HG03439 (cell line): ENCODE measurements around the gene DEAF1.
"Not testable (repeated sequence)": the region's sequence is repeated elsewhere in the genome, so short reads cannot be mapped to it uniquely, and the experiment has no call there.

Source experiments
- ATAC-seq: cut with Tn5 transposase; IDR thresholded peaks from one replicate; pipeline ENCODE4 v1.9.1; 2021; ENCODE audit warnings: mild to moderate bottlenecking, moderate library complexity; ENCODE audit not compliant: unreplicated experiment

The DEAF1 gene

GRCh38 chr11:702462-703461 is 7.7 kb upstream of the DEAF1 start:
- ATAC-seq, result no peak

- no peak for ATAC-seq
Observed at GRCh38 chr11:701741-702461, 6.9 kb upstream of the DEAF1 start.

GRCh38 chr11:699753-700152 is 4.7 kb upstream of the DEAF1 start:
- no peak for ATAC-seq

GRCh38 chr11:699116-699508 is 4.1 kb upstream of the DEAF1 start:
- ATAC-seq, result no peak

- no peak for ATAC-seq
Observed at GRCh38 chr11:698493-699115, 3.6 kb upstream of the DEAF1 start.

GRCh38 chr11:697811-698311 is 2.8 kb upstream of the DEAF1 start:
- no peak for ATAC-seq

- ATAC-seq, result no peak
Observed at GRCh38 chr11:696955-697491, 2.0 kb upstream of the DEAF1 start.

GRCh38 chr11:695538-696248 is 671 bp upstream of the DEAF1 start, which contains the start of gene TMEM80:
TMEM80 (plus strand) TSS chr11:695816; CDS start chr11:695828, 12 bp downstream.
- peak; percentile 79 for ATAC-seq

- peak; percentile 87 for ATAC-seq
Observed at GRCh38 chr11:695288-695537, 191 bp upstream of the DEAF1 start.

GRCh38 chr11:693887-694562 is 997 bp downstream of the DEAF1 start:
- ATAC-seq, result no peak

- ATAC-seq, result no peak
Observed at GRCh38 chr11:693415-693831, 1.6 kb downstream of the DEAF1 start.

GRCh38 chr11:692824-693414 is 2.1 kb downstream of the DEAF1 start:
- no peak for ATAC-seq

- no peak for ATAC-seq
Observed at GRCh38 chr11:691710-692590, 3.1 kb downstream of the DEAF1 start.

GRCh38 chr11:690738-691633 is 4.0 kb downstream of the DEAF1 start:
- ATAC-seq, result no peak

- ATAC-seq, result not testable (repeated sequence)
Observed at GRCh38 chr11:690244-690643, 4.8 kb downstream of the DEAF1 start.

- no peak for ATAC-seq
Observed at GRCh38 chr11:689625-690024, 5.4 kb downstream of the DEAF1 start.

GRCh38 chr11:688681-689080 is 6.3 kb downstream of the DEAF1 start:
- ATAC-seq, result no peak

GRCh38 chr11:687751-688150 is 7.3 kb downstream of the DEAF1 start:
- ATAC-seq, result no peak
